Skeletal muscle satellite cell (primary cell): ENCODE results near the gene TMEM39B. TPM values are rescaled to one million over a fixed set of nuclear protein-coding genes. Genes with fewer than 3 reads are reported as not detected.
"Not testable (repeated sequence)": the region's sequence is repeated elsewhere in the genome, so short reads cannot be mapped to it uniquely, and the experiment has no call there.

Source experiments
- H3K27me3 ChIP-seq: 2 replicates; pipeline ENCODE4 v1.7.0; 2013; ENCODE audit warnings: low read length; ENCODE audit not compliant: control insufficient read depth, insufficient read depth
- H3K36me3 ChIP-seq: 2 replicates; pipeline ENCODE4 v1.7.0; 2013; ENCODE audit warnings: mild to moderate bottlenecking, control low read depth, low read length; ENCODE audit not compliant: insufficient read depth
- H3K4me1 ChIP-seq: 2 replicates; pipeline ENCODE4 v1.7.0; 2013; ENCODE audit warnings: low read length; ENCODE audit not compliant: control insufficient read depth, insufficient read depth
- H3K4me2 ChIP-seq: 2 replicates; pipeline ENCODE4 v1.7.0; 2013; ENCODE audit warnings: mild to moderate bottlenecking, low read length
- H3K4me3 ChIP-seq: 2 replicates; pipeline ENCODE4 v1.7.0; 2013; ENCODE audit warnings: low read length
- H3K9ac ChIP-seq: 2 replicates; pipeline ENCODE4 v1.7.0; 2013; ENCODE audit warnings: mild to moderate bottlenecking, low read depth, low read length, moderate library complexity
- H3K9me3 ChIP-seq: replicated peaks from 2 replicates; pipeline ENCODE4 v1.7.0; 2013; ENCODE audit warnings: mild to moderate bottlenecking, control low read depth, low read length
- small RNA-seq: library from RNA; depleted of rRNA; stranded (forward); fragments of <200 nt; gene quantifications from one replicate; pipeline ENCODE3, GENCODE V24; 2012

TMEM39B gene

GRCh38 chr1:32142446-32143301 is 69.9 kb downstream of the TMEM39B start:
- H3K9ac ChIP-seq, result no peak overlapping the region
- H3K4me1 ChIP-seq, result peaks cover 23% of the 10 kb centered on the region
- H3K4me3 ChIP-seq, result no peak overlapping the region
- no peak overlapping the region for H3K4me2 ChIP-seq
- H3K27me3 ChIP-seq, result no peaks in the 10 kb centered on the region
- no peaks in the 10 kb centered on the region for H3K9me3 ChIP-seq
- H3K36me3 ChIP-seq, result no peaks in the 10 kb centered on the region

GRCh38 chr1:32143302-32143695 is 70.6 kb downstream of the TMEM39B start:
- H3K4me1 ChIP-seq, result peaks cover 23% of the 10 kb centered on the region
- H3K36me3 ChIP-seq, H3K27me3 ChIP-seq, H3K4me3 ChIP-seq, H3K9me3 ChIP-seq, H3K4me2 ChIP-seq, H3K9ac ChIP-seq: not testable (repeated sequence)

- Histone ChIP-seq H3K9ac (no peak overlapping the region), H3K4me2 (no peak overlapping the region)
These were observed 71.3 kb downstream of the TMEM39B start for GRCh38 chr1:32144033-32144432.

GRCh38 chr1:32147799-32148198 is 75.1 kb downstream of the TMEM39B start:
- H3K9ac ChIP-seq, H3K9me3 ChIP-seq, H3K27me3 ChIP-seq, H3K4me3 ChIP-seq, H3K4me2 ChIP-seq, H3K36me3 ChIP-seq: not testable (repeated sequence)
- peaks cover 17% of the 10 kb centered on the region for H3K4me1 ChIP-seq

More at GRCh38 chr1:32144033-32144432, 71.3 kb downstream of the TMEM39B start:
- H3K9me3 ChIP-seq, result no peaks in the 10 kb centered on the region
- peaks cover 3% of the 10 kb centered on the region for H3K36me3 ChIP-seq
- peaks cover 16% of the 10 kb centered on the region for H3K4me1 ChIP-seq
- H3K4me3 ChIP-seq, result no peak overlapping the region
- H3K27me3 ChIP-seq, result no peaks in the 10 kb centered on the region

- Histone ChIP-seq H3K27me3 (no peaks in the 10 kb centered on the region), H3K36me3 (peaks cover 6% of the 10 kb centered on the region), H3K4me1 (peaks cover 14% of the 10 kb centered on the region), H3K4me2 (peak overlapping the region; percentile 56), H3K9ac (no peak overlapping the region), H3K4me3 (no peak overlapping the region), H3K9me3 (no peaks in the 10 kb centered on the region)
These were observed 78.1 kb downstream of the TMEM39B start for GRCh38 chr1:32150847-32151246.

GRCh38 chr1:32151319-32151787 is 78.6 kb downstream of the TMEM39B start:
- Histone ChIP-seq H3K9ac (no peak overlapping the region), H3K4me3 (no peak overlapping the region), H3K9me3 (no peaks in the 10 kb centered on the region), H3K4me1 (peaks cover 14% of the 10 kb centered on the region), H3K27me3 (no peaks in the 10 kb centered on the region), H3K36me3 (peaks cover 11% of the 10 kb centered on the region), H3K4me2 (peak overlapping the region; percentile 56)

Small RNA genes within 50 kb of the gene (small RNA-seq; reads per million reads assigned to genes)
- gene MIR5585 (not detected), gene RF00017 (not detected)
